NCI-H2171 (cell line): ENCODE measurements around the gene STAG3.
"Not testable (repeated sequence)": the region's sequence is repeated elsewhere in the genome, so short reads cannot be mapped to it uniquely, and the experiment has no call there.

Source experiments
- DNase-seq: peaks from one replicate; lab custom pipeline; 2025; lab: John Stamatoyannopoulos, UW

The STAG3 gene

GRCh38 chr7:100177045-100178001 is at the start of gene STAG3, which contains the start of gene GPC2:
Gene STAG3, plus strand, starts transcription at chr7:100177918. Its CDS starts 2,639 bp downstream, at chr7:100180557.
Gene GPC2, minus strand, starts transcription at chr7:100177381. Its CDS starts 182 bp downstream, at chr7:100177199.
- peak; percentile 92 for DNase-seq

- DNase-seq = no peak
These were observed 49.1 kb upstream of the STAG3 start for GRCh38 chr7:100128637-100128963.

- not testable (repeated sequence) for DNase-seq
These were observed 47.5 kb upstream of the STAG3 start for GRCh38 chr7:100130220-100130607.

GRCh38 chr7:100130608-100131453 is 46.9 kb upstream of the STAG3 start:
- DNase-seq = peak; percentile 36

- DNase-seq = no peak
These were observed 45.6 kb upstream of the STAG3 start for GRCh38 chr7:100132126-100132525.

- DNase-seq = peak; percentile 45
These were observed 45.0 kb upstream of the STAG3 start for GRCh38 chr7:100132697-100133151.

- no peak for DNase-seq
These were observed 39.6 kb upstream of the STAG3 start for GRCh38 chr7:100137851-100138760.

- no peak for DNase-seq
These were observed 36.2 kb upstream of the STAG3 start for GRCh38 chr7:100141555-100141949.

- DNase-seq = no peak
These were observed 35.3 kb upstream of the STAG3 start for GRCh38 chr7:100142461-100142860.

- DNase-seq = not testable (repeated sequence)
These were observed 31.4 kb upstream of the STAG3 start for GRCh38 chr7:100146350-100146749.

GRCh38 chr7:100147278-100147677 is 30.4 kb upstream of the STAG3 start:
- no peak for DNase-seq

GRCh38 chr7:100148225-100148558 is 29.5 kb upstream of the STAG3 start:
- DNase-seq = no peak

GRCh38 chr7:100148559-100149328 is 29.0 kb upstream of the STAG3 start, which contains the start of gene LAMTOR4:
Gene LAMTOR4, plus strand, starts transcription at chr7:100148918. Its CDS starts 55 bp downstream, at chr7:100148973.
- DNase-seq = peak; percentile 99

GRCh38 chr7:100152404-100152803 is 25.3 kb upstream of the STAG3 start:
- no peak for DNase-seq

GRCh38 chr7:100152937-100153666 is 24.6 kb upstream of the STAG3 start:
- no peak for DNase-seq

- no peak for DNase-seq
These were observed 23.8 kb upstream of the STAG3 start for GRCh38 chr7:100153708-100154535.

- DNase-seq = no peak
These were observed 22.8 kb upstream of the STAG3 start for GRCh38 chr7:100154651-100155491.
